ENCODE measurements around the gene PPFIA4.

Gene PPFIA4

GRCh38 chr1:203060115-203060514 is 33.8 kb downstream of the PPFIA4 start:
- no peak for DNase-seq

- no peak for DNase-seq
Observed at GRCh38 chr1:203063287-203063686, 37.0 kb downstream of the PPFIA4 start.

- DNase-seq: no peak
Observed at GRCh38 chr1:203065191-203065590, 38.9 kb downstream of the PPFIA4 start.

GRCh38 chr1:203065986-203066385 is 39.7 kb downstream of the PPFIA4 start:
- no peak for DNase-seq

- DNase-seq: no peak
Observed at GRCh38 chr1:203066965-203067364, 40.7 kb downstream of the PPFIA4 start.

GRCh38 chr1:203069030-203069747 is 42.9 kb downstream of the PPFIA4 start:
- DNase-seq: no peak

- DNase-seq: no peak
Observed at GRCh38 chr1:203072002-203072602, 45.8 kb downstream of the PPFIA4 start.

- DNase-seq: no peak
Observed at GRCh38 chr1:203072911-203073310, 46.6 kb downstream of the PPFIA4 start.

GRCh38 chr1:203073469-203073868 is 47.2 kb downstream of the PPFIA4 start:
- no peak for DNase-seq

GRCh38 chr1:203074610-203075009 is 48.3 kb downstream of the PPFIA4 start:
- no peak for DNase-seq

GRCh38 chr1:203075236-203076030 is 49.1 kb downstream of the PPFIA4 start:
- no peak for DNase-seq

- DNase-seq: no peak
Observed at GRCh38 chr1:203076031-203076511, 49.8 kb downstream of the PPFIA4 start.

- no peak for DNase-seq
Observed at GRCh38 chr1:203077367-203077766, 51.1 kb downstream of the PPFIA4 start.

GRCh38 chr1:203077956-203078355 is 51.7 kb downstream of the PPFIA4 start:
- no peak for DNase-seq

- no peak for DNase-seq
Observed at GRCh38 chr1:203078478-203078877, 52.2 kb downstream of the PPFIA4 start.

- DNase-seq: no peak
Observed at GRCh38 chr1:203080456-203080855, 54.2 kb downstream of the PPFIA4 start.

- DNase-seq: no peak
Observed at GRCh38 chr1:203081465-203082230, 55.4 kb downstream of the PPFIA4 start.

- DNase-seq: no peak
Observed at GRCh38 chr1:203082231-203082505, 55.9 kb downstream of the PPFIA4 start.

GRCh38 chr1:203082571-203083462 is 56.5 kb downstream of the PPFIA4 start:
- no peak for DNase-seq

- DNase-seq: no peak
Observed at GRCh38 chr1:203083463-203083921, 57.2 kb downstream of the PPFIA4 start.

GRCh38 chr1:203084588-203085527 is 58.6 kb downstream of the PPFIA4 start:
- DNase-seq: no peak
